Measurements from ENCODE around the gene DNMT3A.
"Not testable (repeated sequence)": the region's sequence is repeated elsewhere in the genome, so short reads cannot be mapped to it uniquely, and the experiment has no call there.

Gene DNMT3A

GRCh38 chr2:25230198-25230947 lies 111.4 kb downstream of the DNMT3A start:
- DNase-seq = no peak

GRCh38 chr2:25229279-25230197 lies 112.2 kb downstream of the DNMT3A start:
- DNase-seq = no peak

DNA sequence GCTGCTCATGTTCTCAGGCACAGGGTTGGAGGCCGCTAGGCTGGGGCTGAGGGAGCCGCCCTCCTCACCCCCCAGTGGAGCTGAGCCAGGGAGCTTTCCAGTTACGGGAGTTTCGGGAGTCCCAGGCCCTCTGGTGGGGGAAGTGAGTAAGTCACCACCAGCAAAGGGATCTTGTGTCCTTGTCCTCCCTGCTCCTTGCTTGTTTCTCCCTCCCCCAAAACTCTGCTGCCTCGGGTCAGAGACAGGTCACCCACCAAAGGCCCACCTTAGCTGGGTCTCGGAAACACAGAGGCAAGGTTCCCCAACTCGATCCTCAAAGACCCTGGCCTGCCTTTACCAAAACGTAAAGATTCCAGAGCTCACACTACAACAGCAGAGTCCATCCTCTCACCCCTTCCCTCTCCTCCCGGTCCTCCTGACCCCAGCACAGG lies 112.9 kb downstream of the DNMT3A start:
- DNase-seq = peak; percentile 92

DNA sequence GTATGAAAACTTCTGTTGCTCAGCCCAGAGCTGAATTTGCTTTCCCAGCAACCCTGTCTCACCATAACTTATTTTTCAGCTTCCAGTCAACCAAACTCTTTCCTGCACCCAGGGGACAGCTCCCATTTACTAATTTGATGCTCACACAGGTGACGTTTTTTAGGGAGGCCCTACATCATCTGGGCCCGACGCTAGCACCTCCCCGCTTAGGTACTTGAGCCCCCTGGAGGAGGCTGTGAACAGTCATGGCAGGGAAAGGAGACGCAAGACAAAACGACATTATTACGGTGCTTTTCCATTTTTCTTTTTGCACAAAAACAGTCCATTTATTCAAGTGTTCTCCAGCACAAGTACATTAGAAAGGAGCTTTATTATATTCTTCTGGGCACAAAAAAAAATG lies 114.1 kb downstream of the DNMT3A start:
- no peak for DNase-seq

DNA sequence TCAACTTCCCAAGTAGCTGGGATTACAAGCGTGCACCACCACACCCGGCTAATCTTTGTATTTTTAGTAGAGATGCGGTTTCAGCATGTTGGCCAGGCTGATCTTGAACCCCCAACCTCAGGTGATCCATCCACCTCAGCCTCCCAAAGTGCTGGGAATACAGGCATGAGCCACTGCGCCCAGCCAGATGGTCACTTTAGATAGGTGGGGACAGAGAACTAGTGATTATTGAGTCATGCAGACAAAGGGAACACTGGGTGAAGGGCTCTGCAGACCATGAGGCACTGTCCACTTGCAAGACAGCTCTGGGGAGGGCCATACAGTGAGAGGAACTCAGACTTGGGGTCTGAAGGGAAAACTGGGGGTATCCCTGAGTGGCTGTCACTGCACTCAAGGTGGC lies 114.9 kb downstream of the DNMT3A start:
- no peak for DNase-seq

- peak; percentile 95 for DNase-seq
These were observed 119.1 kb downstream of the DNMT3A start for GRCh38 chr2:25222477-25223121.

GRCh38 chr2:25221579-25221978 lies 120.1 kb downstream of the DNMT3A start:
- peak; percentile 55 for DNase-seq

GRCh38 chr2:25220313-25220712 lies 121.4 kb downstream of the DNMT3A start:
- DNase-seq = no peak

- DNase-seq = no peak
These were observed 122.1 kb downstream of the DNMT3A start for GRCh38 chr2:25219621-25220020.

GRCh38 chr2:25218100-25218499 lies 123.6 kb downstream of the DNMT3A start:
- DNase-seq = no peak

DNA sequence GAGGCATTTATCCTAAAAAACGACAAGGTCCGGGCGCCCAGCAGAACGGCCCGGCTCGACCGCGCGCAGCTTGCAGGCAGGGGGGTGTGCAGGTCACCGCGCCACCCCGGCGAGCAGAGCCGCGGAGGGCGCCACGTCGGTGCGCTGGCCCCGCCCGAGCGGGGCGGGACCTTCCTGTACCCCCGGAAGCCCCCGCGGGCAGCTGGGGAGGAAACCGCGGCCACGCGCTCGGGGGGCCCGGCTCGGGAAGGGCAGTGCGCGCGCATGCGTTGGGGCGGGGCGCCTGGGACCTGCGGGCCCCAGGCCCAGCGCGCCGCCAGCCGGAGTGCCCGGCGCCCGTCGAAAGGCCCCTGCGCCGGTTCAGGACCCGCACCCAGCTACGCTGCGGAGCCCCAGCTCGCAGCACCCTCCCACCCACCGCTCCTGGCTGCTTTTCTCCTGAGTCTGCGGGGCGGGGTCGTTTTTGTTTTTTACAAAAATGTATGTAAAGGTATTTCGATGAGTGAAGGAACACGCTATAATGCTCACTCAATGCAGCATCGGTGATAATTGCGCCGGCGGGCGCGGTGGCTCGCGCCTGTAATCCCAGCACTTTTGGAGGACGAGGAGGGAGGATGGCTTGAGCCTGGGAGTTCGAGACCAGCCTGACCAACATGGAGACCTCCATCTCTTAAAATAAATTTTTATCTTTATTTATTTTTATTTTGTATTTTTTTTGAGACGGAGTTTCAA lies 125.6 kb downstream of the DNMT3A start:
- DNase-seq = peak; percentile 93

DNA sequence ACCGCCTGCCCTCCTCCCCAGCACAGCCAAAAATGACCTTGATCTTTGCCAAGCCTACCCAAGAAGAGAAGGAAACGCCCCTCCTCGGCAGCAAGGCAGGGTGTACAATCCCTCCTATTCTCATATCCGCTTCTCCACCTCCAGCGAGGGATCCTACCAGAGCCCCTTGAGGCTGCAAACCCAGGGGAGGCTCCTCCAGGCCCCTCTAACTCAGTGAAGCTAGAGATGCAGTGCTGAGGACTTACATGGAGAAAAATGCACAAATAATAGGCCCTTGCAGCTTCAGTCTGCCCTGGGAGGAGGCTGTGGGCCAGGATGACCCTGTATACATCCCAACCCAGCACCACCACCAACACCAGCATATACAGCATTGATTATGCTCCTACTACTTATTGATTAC lies 126.5 kb downstream of the DNMT3A start:
- DNase-seq = no peak

- no peak for DNase-seq
These were observed 128.5 kb downstream of the DNMT3A start for GRCh38 chr2:25213229-25213628.

GRCh38 chr2:25210923-25211322 lies 130.8 kb downstream of the DNMT3A start:
- DNase-seq = not testable (repeated sequence)

- DNase-seq = no peak
These were observed 134.6 kb downstream of the DNMT3A start for GRCh38 chr2:25207078-25207545.

- no peak for DNase-seq
These were observed 137.4 kb downstream of the DNMT3A start for GRCh38 chr2:25204190-25204838.

DNA sequence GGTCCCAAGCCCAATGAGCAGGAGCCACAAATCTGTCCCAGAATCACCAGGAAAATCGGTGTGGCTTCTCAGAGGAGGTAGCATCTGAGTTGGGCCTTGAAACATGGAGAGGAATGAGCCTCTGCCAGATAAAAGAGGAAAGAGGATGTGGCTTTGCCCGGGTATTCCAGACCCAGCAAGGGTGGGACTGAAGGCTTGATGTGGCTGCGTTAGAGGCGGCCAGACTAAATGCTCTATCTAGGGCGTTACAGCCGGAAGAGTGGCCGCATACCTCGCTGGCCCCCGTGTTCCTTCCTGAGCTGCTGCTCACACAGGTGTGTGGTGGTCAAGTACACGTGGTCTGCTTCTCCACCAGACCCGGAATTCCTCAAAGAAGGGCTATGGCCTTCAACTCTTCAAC lies 139.4 kb downstream of the DNMT3A start:
- no peak for DNase-seq

DNA sequence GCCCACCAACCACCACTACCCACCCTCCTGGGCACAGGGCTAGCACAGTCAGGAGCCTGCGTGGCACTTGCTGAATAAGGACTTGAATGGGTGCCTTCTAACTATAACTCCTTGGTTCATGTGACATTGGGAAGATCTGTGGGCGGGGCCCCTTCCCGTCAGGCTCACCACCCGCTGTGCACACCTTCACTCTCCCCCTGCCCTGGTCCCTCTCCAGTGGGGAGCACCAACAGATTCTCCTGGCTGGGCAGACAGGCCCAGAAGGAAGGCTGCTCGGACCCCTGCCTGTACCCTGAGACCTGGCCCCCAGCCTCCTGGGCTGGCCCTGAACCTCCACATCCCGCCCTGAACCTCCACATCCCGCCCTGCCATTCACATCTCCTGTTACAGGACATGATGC lies 139.9 kb downstream of the DNMT3A start:
- DNase-seq = no peak

- DNase-seq = peak; percentile 51
These were observed 140.5 kb downstream of the DNMT3A start for GRCh38 chr2:25201265-25201664.

DNA sequence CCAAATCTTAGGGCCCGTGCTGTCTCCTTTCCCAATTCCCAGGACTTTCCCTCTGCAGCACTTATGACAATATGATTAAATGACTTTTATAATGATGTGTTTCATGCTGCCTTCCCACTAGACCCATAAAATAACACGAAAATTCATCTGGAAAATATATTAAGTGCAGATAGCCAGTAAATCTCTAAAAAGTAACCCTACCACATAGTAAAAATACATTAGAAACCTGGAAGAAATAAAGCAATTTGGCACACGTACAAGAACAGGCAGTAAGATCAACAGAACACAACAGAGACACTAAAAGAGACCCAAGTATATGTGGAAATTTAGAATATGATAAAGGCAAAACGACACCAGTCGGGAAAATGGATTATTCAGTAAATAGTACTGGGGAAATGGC lies 143.1 kb downstream of the DNMT3A start:
- DNase-seq = no peak

DNA sequence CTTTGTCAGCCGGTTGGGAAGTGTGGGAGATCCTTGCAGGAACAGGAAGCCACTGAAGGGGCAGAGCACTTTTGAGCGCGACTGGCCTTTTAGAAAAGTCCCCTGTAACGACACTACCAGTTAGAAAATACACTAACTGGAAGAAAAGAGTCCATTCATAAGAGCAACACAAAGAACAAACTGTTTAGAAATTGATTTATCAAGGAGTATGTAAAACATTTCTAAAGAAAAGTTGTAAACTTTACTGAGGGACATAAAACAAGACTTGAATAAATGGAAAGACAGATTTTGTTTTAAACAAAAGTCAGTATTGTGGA lies 143.6 kb downstream of the DNMT3A start:
- no peak for DNase-seq
